Limb (tissue), 2 donors: ENCODE measurements around the gene CARD6.
A peak's percentile ranks its signal among the peaks of the same experiment; 100 is the strongest.
"Not testable (repeated sequence)": the region's sequence is repeated elsewhere in the genome, so short reads cannot be mapped to it uniquely, and the experiment has no call there.

Source experiments
- DNase-seq, 2 donors: peaks; one replicate each; pipeline ENCODE4 v3.0.0-alpha.2; 2016; ENCODE audit errors: extremely low spot score in 2 of 2

Gene CARD6

DNA sequence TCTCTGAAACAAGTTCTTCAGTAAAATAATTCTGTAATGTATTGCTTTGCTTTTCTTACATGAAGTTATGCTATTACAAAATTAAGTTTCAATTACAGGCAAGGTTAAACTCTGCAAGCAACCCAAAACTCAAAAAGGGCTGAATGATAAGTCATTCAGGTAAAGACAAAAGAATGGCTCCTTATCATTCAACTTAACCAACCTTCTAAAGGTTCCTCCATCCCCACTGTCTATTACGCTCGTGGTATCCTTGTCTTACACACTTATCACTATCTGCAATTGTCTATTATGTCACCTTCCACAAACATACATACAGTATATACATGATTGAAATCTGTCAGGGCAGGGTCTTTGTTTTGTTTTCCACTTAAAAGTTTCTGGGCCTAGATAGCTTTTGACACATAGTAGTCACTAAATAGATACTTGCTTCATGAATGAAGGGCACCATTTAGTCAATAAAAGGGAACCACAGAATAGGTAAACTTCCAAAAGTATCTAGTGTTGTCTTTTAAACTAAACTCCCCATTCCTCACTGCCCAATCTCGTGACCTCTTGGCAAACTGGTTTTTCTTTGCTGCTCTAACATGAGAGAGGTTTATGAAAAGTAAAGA, 13.0 kb upstream of the CARD6 start:
- no peak for DNase-seq

DNA sequence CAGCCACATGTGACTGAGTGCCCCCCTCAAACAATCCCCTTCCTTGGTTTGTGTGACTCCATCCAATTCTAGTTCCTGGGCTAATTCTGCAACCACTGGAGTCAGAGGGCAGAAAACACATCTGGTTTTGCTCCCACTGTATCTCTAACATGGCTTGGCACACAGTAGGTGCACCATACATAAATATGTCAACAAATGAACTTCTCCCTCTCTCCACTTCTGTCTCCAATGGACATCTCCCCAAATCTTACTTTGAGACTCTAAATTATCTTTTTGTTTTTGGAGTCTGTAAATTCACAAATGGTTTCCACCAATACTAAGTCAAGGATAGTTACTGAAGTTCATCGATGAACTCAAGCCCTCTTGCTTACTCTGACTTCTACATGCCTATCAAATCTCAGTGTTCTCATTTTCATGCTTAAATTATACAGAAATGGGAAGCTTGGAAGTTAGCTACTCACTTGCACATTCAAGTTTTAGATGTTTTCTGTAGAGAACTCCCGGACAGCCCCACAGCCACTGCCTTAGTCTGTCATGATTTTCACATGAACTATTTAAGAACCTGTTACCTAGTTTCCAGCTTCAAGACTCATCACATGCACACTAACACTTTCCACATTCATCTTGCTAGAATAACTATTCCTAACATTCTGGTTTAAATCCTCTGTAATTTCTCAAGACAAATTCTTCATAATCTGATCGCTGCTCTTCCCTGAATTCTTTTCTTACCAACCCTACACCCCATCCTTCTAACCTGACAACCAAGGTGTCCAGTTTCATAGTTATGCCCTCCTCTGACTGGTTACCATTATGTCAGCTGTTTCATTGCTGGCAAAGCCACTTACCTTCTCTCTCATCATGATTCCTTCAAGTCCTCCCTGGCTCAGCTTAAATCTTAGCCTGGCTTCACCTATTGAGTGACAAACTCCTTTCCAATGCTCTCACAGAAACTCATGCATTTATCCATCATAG, 12.2 kb upstream of the CARD6 start:
- DNase-seq, result no peak

- DNase-seq, result no peak
Measured at GRCh38 chr5:40829748-40830533, 11.2 kb upstream of the CARD6 start.

DNA sequence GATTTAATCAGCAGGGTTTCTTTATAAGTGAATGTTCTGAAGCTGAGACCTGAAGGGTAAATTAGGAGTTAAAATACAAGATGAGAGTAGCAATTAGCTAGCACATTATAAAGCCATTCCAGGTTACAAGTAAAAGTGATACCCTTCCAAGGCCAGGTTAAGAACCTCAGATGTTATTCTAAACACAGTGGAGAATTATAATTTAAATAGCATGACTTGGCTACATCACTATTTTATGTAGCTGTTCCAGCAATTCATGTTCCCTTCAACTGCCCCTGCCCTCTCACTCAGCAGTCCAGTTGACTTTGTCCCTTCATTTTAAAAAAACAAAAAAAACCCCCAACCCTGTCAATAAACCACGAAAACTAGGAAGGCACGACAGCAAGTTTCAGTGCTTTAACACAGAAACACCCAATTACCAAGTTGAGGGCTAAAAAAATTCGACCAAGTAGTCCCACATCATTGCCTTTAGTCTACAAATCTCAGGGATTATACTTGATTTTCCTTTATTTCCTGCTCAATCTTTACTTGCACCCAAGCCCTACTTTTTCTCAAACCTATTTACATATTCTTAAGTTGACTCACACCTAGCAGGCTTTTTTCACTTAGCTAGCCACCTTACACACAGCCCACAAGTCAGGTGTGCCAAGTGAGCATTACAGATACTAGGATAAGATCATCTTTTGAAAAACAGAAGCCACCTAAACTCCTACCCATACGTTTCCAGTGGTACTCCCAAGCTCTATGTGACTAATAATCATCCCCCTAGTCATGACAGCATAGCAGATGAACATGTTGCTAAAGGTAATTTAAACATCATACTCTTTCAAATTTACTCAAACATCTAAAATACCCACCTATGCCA, 9.6 kb upstream of the CARD6 start:
- no peak for DNase-seq

- no peak for DNase-seq
Measured at GRCh38 chr5:40832345-40832744, 8.8 kb upstream of the CARD6 start.

DNA sequence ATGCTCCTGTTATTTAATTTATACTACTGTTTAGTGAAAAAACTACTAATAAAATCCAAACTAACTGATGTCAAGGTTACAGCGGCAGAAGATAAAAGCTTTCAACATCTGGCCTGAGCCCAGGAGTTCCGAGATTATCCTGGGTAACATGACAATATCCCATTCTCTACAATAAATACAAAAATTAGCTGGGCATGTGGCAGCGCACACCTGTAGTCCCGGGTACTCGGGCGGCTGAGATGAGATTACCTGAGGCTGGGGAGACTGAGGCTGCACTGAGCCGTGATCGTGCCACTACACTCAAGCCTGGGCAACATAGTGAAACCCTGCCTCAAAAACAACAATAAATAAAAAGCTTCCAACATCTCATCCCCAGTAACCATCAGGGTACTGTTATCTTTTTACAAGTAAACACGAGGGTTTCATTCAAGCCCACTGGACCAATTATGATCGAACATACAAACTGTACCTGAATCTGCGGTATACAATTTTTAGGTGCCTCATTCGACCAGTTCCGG, 7.4 kb upstream of the CARD6 start:
- DNase-seq, result no peak

GRCh38 chr5:40834391-40834848, 6.7 kb upstream of the CARD6 start:
- no peak for DNase-seq

DNA sequence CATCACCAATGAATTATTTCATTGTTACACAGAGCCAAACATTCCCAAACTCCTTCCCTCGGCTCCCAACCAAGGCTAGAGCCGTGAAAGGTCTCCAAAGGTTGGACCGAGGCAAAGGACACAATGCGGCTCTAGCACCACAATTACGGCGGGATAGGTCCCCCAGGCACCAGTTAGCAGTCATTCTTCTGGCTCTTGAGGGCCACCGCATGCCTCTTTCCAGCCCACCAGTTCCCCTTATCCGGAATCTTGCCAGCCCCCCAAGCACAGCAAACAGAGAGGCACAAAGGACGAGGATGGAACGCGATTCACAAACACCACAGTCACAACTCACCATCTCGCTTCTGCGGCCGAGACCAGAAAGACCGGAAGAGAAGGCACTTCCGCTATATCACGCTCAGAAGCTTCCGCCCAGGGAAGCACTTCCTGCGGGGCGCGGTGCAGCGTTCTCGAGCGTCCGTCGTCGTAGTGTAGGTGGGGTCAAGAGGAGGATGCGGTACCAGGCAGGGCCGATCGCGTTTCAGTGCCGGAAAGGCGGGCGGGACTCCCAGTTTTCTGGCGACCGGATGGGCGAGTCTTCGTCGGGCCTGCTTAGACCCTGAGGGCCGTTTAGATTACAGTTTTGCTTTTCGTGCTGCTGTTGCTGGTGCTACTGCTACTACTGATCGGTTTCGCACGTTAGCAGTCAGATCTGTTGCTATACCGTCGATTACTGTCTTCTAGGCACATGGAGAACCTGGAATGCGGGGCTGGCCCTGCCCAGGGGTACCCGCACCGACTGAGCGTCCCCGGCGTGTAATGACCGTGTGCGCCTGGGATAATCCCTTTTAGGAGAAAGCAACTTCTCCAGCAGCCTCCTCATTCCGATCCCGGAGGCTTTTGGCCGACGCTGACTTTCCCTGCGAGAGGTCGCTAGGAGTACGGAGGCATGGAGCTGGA, 6.0 kb upstream of the CARD6 start, which contains the start of gene RPL37:
Gene RPL37, minus strand, starts transcription at position 374 of the 939 bp plus-strand sequence. Its CDS starts 37 bp downstream, at position 337.
- DNase-seq, result peak; percentile 96 to 97

DNA sequence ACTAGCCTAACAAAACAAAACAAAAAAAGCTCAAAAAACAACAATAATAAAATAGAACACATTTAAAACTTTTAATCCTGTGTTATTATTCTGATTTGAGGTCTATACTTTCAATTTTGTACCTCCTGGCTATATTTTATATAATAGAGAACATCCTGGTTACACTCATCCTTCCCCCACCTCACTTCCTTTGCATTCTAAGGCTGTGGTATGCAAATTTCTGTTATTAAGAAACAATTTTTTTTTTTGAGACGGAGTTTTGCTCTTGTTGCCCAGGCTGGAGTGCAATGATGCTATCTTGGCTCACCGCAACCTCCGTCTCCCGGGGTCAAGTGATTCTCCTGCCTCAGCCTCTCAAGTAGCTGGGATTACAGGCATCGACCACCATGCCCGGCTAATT, 3.1 kb upstream of the CARD6 start:
- DNase-seq, result no peak

GRCh38 chr5:40842351-40842750, 1.2 kb downstream of the CARD6 start:
- DNase-seq, result no peak

GRCh38 chr5:40844565-40844964, 3.4 kb downstream of the CARD6 start:
- DNase-seq, result no peak

- no peak for DNase-seq
Measured at GRCh38 chr5:40846371-40846770, 5.2 kb downstream of the CARD6 start.

DNA sequence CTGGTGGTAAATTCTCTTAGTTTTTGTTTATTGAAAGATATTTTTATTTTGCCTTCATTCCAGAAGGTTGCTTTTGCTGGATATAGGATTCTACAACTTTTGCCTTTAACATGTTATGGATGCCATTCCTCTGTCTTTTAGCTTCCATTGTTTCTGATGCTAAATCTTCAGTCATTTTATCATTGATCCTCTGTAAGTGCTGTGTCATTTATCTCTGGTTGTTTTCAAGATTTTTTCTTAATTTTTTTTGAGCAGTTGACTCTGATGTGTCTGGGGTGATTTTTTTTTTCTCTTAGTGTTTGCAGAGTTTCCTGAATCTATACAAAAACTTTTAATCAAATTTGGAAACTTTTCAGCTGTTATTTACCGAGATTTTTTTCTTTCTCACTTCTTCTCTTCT, 6.4 kb downstream of the CARD6 start:
- no peak for DNase-seq

- no peak for DNase-seq
Measured at GRCh38 chr5:40853632-40854192, 12.5 kb downstream of the CARD6 start.

DNA sequence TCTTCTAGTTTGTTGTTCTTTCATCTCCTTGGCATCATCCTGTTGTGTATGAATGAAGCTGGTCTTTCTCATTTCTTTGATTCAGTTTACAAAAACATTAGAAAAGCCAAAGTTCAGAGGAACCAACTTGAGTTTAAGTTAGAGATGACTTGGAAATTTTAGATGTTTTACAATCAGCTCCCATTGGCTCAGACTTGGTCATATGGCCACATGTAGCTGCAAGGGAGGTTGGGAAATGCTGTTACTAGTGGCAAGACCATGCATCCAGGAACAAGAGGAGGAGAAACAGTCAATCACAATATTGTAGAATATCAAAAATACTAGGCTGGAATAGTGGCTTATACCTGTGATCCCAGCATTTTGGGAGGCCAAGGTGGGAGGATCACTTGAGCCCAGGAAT, 19.5 kb downstream of the CARD6 start:
- no peak for DNase-seq

DNA sequence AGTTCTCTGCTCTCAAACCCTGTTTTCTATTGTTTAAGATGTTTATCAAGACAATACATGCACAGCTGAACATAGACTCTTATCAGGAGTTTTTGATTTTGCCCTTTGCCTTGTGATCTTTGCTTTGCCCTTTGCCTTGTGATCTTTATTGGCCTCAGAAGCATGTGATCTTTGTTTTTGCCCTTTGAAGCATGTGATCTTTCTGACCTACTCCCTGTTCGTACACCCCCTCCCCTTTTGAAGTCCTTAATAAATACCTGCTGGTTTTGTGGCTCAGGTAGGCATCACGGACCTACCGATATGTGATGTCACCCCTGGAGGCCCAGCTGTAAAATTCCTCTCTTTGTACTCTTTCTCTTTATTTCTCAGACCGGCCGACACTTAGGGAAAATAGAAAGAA, 23.8 kb downstream of the CARD6 start:
- not testable (repeated sequence) for DNase-seq

DNA sequence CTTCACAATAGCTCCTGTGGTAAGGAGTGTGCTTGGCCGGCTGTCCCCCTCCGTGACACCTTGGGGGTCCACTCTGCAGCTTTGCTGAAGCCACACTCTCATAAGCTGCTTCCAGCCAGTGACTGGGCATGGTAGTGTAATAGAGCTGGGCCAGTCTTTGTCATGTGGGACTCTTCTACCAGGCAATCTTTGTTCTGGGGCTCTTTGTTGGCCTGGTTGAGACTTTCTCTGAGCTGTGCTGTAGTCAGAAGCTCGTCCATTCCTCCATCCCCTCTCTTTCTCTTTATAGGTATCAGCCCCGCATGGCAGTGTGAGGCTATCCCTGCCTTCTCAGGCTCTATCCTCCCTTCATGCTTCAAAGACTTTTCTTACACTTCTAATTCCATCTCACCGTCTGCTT, 25.7 kb downstream of the CARD6 start:
- DNase-seq, result no peak

GRCh38 chr5:40869384-40869783, 28.2 kb downstream of the CARD6 start:
- no peak for DNase-seq

DNA sequence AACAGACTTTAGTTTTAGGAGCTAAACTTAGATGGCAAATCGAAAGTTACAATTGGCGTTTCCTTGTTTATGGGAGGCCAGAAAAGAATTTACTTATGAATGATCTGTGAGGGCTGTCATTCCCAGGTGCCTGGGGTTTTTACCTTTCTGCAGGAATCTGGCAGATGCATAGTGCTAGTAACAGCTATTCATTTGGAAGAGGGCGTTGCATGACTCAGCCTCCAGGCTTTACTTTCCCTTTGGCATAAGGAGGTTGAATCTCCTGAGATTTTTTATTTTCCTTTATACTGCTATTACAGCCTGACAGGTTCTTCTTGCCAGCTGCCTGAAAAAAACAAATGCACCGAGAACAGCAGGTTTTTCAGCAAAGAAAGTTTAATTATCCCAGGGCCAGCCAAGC, 30.0 kb downstream of the CARD6 start:
- no peak for DNase-seq
